HG03045 (cell line): Measurements from ENCODE around the gene PGA4.
"Not testable (repeated sequence)": the region's sequence is repeated elsewhere in the genome, so short reads cannot be mapped to it uniquely, and the experiment has no call there.

Experiments
- ATAC-seq: cut with Tn5 transposase; IDR thresholded peaks from one replicate; pipeline ENCODE4 v1.9.1; 2021; ENCODE audit warnings: mild to moderate bottlenecking, moderate library complexity; ENCODE audit not compliant: unreplicated experiment

The PGA4 gene

DNA sequence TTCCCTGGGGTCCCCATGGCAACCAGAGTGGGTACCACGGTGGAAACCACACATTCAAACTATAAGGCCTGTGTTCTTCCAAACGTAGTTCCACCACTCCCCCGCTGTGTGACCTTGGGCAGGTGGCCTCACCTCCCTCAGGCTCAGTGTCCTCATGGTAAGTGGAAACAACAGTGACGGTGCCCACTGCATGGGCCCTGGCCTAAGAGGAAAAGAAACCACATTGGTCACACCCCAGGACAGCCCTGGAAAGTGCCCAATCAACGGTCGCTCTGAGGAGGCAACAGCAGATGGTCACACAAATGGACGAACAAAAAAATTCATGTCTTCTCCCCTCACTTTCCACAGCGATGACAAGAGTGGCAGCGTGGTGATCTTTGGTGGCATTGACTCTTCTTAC, 25.9 kb downstream of the PGA4 start:
- not testable (repeated sequence) for ATAC-seq

DNA sequence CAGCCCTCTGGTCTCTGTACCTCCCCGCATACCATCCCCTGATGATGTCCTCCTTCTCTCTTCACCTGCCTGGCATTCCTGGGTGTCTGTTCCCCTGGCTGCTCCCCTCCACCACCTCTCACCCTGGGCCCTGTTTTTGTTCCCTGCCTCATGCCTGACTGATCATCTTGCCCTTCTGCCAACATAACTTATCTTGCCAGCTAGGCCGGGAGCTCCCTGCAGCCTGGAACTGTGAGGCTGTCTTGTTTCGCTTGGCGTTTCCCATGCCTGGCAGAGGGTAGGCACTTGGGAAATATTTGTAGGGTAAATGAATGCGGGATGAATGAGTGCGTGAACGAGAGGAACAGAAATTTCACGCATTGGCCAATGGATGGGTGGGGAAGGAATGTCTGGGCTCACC, 27.1 kb downstream of the PGA4 start:
- not testable (repeated sequence) for ATAC-seq

DNA sequence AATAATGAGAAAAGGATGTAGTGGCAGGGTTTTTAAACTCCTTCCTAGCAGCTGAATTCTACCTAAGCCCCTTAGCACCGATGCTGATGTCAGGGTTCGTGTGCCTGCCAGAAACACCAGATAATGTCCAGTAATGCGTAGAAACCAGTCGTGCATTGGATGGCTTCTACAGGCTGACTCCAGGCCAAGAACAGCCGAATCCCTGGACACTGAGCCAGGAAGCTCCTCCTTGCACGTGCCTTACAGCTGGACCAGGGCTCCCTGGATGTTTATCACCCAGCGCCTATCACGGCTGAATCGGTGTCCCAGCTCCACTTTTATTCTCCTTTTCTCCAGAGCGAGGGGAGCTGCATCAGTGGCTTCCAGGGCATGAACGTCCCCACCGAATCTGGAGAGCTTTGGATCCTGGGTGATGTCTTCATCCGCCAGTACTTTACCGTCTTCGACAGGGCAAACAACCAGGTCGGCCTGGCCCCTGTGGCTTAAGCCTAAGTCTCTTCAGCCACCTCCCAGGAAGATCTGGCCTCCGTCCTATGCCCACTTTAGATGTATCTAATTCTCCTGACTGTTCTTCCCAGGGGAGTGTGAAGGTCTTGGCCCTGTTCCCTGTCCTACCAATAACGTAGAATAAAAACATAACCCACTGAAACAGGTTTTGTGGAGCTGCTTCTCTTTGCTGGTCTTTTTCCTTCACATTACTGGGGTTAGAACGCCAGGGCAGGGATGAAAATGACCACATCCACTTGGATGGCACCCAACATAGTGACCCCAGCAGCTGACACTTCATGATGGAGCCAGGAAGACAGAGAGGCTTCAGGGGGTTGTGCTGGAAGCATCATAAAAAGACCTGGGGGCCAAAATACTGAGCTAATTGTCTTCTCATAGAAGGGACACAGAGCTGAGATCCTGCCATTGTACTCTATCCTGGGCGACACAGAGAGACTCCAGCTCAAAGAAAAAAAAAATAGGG, 28.9 kb downstream of the PGA4 start:
- not testable (repeated sequence) for ATAC-seq

DNA sequence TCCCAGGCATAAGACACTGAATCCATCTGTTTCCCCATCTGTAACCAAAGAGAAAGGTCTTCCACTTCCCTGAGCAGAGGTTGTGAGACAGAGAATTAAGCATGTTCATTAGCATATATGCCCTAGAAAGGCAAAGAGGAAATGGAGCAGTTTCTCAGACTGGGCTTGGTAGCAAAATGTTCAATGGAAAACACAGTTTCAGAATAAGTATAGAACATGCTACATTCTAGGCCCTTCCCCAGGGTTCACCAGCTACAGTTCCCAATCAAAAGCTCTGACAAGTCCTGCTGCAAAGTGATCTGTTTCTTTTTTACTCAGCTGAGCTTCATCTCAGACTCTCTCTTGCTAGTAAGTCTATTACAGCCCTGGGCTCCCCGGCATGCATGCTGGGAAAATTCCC, 30.2 kb downstream of the PGA4 start:
- ATAC-seq, result not testable (repeated sequence)

DNA sequence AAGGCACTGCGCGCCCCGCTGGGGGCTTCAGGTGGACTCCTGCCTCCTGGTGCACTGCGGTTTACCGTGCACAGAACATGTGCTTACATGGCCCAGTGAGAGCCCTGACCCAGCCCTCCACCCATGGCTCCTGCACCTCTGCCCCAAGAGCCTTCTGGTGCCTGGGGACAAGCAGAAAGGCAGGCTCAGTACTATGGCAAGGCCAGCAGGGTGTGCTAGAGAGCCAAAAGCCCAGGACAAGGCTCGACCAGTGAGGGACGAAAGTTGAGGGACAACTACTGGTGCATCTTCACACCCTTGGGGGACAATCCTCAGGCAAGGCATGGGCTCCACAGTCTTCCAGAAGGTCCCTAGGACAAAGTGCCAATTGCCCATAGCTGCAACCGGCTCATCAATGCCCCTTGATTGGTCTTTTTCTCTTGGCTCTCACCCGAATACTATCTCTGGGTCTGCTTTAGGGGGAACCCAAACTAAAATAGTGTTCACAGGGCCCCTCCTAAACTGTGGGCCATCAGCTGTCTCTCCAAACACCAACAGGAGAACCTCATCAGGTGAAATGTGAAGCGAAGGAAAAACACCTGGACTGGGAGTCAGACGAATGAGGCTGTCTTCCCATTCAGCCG, 32.4 kb downstream of the PGA4 start:
- peak; percentile 62 for ATAC-seq

DNA sequence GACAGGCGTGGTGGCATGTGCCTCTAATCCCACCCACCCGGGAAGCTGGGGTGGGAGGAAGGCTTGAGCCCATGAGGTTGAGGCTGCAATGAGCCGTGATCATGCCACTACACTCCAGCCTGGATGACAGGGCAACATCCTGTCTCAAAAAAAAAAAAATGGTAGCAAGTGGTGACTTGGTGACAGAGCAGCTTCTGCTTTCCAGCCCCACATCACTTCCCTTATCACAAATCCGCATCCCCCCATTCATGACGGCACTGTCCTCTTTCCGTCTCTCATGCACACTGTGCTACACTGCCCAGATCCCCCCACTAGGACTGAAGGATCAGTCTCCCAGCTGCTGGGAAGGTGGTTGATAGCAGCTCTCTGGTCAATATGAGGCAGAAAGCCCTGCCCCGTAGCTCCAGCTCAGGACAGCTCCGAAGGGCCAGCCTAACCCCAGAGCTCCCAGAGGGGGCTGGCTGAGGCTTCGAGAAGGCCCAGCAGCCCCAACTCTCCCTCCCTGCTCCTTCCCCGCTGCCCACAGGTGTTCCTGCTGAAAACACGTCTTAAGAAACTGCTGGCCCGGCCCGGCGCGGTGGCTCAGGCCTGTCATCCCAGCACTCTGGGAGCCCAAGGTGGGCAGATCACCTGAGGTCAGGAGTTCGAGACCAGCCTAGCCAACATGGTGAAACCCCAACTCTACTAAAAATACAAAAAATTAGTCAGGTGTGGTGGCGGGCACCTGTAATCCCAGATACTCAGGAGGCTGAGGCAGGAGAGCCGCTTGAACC, 34.7 kb downstream of the PGA4 start:
- ATAC-seq, result no peak

DNA sequence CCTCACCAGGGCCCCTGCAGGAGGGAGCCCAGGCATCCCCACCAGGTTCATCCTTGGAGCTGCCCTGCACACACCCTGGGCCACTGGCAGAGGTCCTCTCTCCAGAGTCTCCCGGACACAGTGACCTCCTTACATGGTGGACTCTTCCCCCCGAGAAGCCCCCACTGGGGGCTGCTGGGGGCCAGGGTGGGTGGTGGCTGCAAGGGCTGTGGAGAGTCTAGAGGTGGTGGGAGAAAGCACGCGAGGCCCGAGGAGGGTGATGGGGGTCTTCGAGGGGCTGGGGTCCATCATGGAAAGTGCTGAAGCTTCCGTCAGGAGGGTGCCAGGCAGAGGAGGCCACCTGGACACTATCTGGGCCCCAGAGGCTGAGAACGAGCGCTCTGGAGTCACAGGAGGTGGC, 36.4 kb downstream of the PGA4 start:
- no peak for ATAC-seq

DNA sequence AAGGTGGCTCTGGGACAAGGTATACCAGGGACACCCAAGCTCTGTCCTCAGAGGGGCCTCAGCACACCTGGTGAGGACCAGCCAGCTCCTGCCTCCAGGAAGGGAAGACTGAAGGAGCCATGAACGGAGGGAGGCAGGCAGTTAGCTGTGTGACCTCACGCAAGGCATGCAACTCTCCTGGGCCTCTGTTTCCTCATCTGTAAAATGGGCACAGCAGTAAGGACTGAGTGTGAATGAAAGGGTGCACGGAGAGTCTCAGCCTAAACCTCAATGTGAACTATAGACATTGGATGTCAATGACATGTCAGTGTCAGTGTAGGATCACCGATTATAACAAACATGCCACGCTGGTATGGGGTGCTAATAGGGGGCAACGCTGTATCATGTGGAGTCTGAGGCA, 37.2 kb downstream of the PGA4 start:
- ATAC-seq, result no peak

DNA sequence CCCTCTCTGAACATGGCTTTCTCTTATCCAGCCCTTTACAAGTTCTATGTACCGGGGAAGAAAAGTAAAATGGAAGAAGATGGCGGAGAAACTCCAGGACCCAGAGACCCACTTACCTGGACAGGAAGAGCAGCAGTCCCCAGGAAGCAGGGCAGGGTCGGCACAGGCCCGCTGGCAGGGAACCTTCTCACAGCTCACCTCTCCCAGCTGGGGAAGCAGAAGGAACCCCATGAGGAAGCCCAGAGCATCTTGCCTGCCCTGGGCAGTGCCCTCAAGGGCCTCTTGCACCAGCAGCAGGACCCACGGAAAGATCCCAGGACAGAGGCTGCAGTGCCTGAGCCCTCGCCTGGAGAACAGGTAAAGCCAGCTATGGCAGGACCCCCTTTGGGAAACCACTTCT, 42.2 kb downstream of the PGA4 start:
- ATAC-seq, result no peak

DNA sequence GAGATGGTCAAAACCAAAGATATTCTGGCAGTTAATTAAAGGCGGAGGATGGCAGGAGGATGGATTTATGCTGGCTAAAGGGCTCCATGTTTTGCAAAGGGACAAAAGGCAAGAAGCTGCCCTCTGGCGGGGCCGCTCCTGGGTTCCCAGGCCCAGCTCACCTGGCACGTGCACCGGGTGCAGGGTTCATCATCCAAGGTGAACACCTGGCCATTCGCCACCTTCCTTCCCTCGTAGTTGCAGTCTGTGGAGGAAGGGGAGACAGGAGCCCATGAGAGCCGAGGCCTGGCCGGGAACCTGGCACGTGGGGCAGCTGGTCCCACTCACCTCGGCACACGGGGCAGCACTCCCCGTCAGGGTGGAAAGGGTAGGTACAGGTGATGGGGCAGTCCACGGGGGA, 42.6 kb downstream of the PGA4 start:
- ATAC-seq, result no peak

DNA sequence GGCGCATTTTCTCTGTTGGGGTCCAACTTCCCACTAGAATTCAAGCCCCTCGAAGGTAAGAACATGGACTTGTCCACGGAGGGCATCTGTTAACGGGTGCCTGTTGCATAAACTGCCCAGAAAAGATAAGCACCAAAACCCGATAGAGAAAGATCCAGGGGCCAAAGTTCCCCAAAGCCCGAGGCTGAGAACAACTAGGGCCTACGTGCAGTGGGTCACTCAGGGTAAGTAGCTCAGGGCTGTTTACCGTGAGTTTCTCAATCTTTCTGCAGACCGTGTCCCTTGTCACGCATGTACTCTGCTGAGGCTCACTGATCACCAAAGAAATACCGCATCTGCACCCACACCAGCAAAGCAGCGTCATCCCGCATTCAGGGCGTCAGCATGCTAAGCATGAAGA, 43.2 kb downstream of the PGA4 start:
- no peak for ATAC-seq

DNA sequence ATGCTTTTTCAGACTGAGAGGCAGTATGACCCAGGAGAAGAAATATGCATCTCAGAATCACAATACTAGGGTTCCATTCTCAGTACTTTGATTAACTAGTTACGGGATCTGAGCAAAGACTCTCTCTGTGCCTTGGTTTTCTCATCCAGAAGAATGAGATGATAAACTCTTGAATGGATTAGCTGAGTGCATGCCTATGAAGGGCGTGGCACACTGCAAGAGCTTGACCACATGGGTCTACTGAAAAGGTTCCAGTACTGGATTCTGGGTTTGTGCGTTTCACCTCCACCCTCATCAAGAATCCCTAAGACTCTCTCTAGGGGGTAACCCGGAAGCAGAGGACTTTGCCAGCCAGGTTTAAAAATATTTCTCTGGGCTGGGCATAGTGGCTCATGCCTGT, 44.5 kb downstream of the PGA4 start:
- no peak for ATAC-seq

DNA sequence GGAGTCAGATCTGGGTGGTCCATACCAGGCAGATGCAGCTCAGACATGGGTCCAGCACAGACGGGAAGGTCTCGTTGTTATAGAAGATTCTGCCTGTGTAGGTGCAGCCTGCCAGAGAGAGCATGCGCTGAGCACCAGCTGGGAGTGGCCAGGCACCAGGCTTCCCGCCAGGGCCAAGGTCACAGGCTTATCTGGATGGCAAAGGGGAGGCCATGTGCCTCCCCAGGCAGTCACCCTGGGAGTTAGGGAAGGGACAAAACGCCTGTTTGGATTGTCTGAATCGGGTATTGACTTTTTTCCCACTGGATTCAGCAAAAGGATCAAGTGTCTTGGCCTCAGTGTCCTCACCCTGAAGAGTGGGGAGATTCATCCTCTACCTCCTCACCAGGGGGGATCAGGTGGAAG, 45.3 kb downstream of the PGA4 start:
- no peak for ATAC-seq

DNA sequence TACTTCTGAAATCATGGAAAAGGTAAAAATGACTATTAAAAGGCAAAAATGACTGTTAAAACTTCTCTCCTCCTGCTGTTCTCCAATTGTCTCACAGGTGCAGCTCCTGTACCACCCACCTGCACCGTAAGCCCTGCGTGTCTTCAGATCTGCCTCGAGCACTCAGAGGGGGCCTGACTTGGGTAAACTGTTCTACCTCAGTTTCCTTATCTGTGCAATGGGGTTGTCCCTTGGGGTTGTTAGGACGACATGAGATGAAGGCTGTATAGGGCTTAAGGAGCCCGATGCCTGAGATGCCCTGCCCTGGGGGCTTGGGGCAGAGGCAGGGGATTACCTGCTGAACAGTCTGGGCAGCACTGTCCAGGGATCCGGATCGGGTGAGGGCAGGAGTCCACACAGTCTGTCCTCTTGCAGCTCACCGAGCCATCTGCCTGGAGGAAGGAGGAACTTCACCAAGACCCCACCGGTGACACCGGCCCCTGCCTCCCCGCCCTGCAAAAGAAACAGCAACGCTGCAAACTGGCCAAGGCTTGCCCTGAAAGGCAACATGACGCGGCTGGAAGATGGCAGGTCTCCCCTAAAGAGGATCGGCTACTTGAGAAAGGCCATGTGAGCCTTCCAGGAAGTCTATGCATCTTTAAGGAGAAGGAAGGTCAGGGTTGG, 46.6 kb downstream of the PGA4 start:
- ATAC-seq, result no peak

DNA sequence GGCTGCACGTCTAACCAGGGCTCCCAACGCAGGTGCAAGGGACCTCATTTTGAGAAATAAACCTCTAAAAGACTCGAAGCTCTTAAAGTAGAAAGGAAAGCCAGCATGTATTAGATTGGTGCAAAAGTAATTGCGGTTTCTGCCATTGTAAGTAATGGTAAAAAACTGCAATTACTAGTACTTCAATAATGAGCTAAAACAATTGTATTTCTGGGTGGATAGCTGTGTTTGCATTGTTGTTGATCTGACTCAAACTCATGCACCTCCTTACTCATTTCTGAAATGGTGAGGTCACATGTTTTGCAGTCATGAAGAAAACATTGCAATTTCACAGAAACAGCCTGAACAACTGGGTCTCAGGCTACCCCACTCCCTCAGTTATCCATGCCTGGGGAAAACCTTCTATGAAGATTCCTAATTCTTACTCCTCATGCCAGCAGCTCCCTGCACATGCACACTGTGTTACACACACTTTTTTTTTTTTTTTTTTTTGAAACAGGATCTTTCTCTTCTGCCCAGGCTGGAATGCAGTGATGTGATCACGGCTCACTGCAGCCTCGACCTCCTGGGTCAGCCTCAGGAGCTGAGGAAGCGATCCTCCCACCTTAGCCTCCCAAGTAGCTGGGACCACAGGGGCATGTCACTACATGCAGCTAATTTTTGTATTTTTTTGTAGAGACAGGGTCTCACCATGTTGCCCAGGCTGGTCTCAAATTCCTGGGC, 48.4 kb downstream of the PGA4 start:
- ATAC-seq, result no peak

DNA sequence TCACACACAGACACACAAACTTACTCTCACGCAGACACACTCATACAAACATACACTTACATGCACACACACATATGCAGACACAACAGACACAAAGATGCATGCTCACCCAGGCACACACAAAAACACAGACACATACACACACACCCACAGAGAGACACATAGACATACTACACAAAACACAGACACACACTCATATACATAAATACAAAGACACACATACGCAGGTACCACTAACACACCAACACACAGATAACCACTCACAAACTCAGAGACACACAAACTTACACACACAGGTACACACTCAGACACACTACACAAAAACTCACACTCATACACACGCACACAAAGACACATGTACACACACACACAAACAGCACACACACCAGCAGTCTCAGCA, 50.6 kb downstream of the PGA4 start:
- no peak for ATAC-seq

DNA sequence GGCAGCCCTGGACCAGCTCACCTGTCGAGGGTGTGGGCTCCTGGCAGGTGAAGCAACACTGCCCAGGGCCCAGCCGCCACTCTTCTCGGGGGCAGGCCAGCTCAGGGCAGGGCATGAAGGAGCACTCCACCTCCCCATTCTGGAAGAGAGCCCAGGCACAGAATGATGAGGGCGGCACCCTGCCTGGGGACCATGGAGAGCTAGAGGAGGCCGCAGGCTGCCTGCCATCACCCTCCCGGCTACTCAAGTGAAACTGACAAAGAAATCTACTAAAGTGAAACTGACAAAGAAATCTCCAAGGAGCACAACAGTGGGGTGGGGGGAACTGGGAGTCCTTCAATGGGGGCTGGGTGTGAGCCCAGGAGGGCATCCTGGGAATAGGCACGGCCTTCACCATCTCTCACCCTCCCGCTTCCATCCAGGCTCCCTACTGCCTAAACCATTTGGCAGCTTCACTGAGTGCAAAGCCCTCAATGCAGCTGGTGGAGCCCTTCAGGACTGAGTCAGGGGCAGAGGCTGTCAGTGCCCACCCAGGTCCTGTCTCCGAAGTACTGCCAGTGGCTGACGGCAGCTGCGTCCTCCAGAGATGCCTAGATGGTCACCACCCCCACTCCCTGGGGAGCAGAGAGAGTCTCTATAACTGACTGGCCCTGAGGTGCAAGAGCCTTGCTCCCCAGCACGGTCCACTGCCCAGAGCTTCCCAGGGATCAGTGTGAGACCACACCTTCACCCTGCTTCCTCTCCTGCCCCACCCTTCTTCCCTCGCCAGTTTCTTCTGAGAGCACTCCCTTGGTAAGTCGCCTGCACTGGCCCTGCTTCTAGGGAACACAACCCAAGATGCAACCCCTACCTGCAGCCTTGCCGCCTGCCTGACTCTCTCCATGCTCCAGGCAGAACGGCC, 51.3 kb downstream of the PGA4 start:
- ATAC-seq, result no peak

DNA sequence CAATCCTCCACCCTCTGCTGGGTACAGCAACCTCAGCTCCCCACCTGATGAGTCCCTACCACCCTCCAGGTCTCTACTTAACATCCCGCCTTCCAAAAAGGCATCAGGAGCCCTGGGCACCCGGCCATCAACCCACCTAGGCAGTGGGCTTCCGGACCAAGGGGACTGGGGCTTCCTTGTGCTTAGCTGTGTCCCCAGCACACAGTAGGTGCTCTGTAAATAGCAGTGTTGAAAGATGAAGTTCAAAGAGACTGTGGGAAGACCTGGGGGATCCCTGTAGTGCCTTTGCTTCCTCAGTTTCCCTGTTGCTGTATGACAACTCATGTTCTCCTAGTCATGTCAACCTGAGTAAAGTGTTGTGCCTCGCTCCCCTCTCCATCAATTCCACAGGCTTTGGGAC, 51.9 kb downstream of the PGA4 start:
- no peak for ATAC-seq

DNA sequence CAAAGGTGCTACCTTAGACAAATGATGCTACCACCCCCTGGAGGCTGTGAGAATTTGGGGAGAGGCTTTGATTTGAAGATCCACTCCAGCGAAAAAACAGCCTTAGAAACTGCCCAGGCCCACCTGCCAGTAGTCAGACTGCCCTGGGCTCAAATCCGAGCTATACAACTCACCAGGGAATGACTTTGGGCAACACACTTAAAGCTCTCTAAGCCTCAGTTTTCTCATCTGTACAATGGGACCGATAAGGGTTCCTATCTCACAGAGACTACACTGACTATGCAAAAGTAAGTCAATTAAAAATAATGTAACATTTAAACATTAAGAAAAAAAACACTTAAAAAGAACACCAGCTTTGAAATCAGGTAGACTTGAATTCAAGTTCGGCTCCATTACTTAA, 53.0 kb downstream of the PGA4 start:
- ATAC-seq, result no peak
